ENCODE measurements around the gene MSLN.
A peak's percentile ranks its signal among the peaks of the same experiment; 100 is the strongest.
"Not testable (repeated sequence)": the region's sequence is repeated elsewhere in the genome, so short reads cannot be mapped to it uniquely, and the experiment has no call there.

Gene MSLN

DNA sequence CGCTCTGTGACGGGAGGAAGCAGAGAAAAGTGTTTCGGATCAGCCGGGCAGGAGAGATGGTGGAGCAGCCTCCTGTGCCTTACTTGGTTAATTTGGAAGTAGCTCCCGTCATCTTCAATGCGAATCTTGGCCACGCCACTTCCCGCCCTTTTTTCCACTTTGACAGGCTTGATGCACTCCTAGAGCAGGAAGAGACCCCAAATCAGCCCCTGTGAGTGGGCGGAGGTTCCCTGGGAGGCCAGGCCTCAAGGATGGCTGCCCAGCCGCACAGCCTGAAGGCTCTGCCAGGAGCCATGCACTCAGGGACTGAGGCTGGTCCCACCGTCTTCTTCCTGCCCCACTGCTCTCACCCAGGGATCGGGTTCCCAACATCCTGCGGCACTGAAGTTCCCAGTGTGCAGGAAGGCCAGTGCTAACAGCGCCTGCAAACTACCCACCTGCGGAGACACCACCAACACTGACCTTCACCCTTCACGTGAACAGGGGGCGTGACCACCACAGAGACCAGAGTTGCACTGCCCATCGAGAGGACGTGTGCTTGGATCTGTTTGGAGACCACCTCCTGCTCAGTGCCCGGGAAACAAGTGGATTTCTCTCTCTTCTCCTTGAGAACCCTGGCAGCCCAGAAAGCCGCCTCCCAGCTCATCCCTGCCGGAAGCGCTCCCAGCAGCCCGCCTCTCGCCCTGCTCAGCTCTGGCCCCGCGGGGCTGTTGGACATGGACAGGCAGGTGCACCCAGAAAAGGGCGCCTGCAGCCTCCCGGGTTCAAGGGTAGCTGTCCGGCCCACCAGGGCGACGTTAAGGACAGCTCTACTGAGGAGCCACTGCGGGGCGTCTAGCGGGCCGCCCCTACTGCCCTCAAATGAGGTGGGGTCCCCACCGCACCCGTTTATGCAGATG is 20.7 kb upstream of the MSLN start:
- peak overlapping the region; percentile 80 for H3K4me3 ChIP-seq (ENCODE audit: low read length)
- TF ChIP-seq, protein P1, sequence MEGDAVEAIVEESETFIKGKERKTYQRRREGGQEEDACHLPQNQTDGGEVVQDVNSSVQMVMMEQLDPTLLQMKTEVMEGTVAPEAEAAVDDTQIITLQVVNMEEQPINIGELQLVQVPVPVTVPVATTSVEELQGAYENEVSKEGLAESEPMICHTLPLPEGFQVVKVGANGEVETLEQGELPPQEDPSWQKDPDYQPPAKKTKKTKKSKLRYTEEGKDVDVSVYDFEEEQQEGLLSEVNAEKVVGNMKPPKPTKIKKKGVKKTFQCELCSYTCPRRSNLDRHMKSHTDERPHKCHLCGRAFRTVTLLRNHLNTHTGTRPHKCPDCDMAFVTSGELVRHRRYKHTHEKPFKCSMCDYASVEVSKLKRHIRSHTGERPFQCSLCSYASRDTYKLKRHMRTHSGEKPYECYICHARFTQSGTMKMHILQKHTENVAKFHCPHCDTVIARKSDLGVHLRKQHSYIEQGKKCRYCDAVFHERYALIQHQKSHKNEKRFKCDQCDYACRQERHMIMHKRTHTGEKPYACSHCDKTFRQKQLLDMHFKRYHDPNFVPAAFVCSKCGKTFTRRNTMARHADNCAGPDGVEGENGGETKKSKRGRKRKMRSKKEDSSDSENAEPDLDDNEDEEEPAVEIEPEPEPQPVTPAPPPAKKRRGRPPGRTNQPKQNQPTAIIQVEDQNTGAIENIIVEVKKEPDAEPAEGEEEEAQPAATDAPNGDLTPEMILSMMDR (conservative IDR thresholded peaks at IDR 0.05; ENCODE audit: low read depth, low read length), result no peak
- DNase-seq (ENCODE audit: low read depth), result no peak

DNA sequence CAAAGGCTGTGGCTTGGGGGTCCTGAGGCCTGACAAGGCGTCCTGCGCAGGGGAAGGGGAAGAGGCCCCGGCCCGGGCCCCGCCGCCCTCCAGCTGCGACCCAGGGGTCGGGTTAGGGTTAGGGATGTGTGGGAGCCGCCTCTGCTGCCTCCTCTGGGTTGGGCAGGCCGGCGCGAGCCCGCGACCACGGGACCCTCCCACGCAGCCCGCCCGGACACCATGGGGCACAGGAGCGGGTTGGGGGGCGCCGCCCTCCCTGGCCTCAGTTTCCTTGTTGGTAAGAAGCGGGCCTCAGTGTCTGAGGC is 20.1 kb upstream of the MSLN start:
- peak overlapping the region; percentile 80 for H3K4me3 ChIP-seq (ENCODE audit: low read length)
- no peak for DNase-seq (ENCODE audit: low read depth)
- TF ChIP-seq, protein P1 (conservative IDR thresholded peaks at IDR 0.05; ENCODE audit: low read depth, low read length), result no peak

DNA sequence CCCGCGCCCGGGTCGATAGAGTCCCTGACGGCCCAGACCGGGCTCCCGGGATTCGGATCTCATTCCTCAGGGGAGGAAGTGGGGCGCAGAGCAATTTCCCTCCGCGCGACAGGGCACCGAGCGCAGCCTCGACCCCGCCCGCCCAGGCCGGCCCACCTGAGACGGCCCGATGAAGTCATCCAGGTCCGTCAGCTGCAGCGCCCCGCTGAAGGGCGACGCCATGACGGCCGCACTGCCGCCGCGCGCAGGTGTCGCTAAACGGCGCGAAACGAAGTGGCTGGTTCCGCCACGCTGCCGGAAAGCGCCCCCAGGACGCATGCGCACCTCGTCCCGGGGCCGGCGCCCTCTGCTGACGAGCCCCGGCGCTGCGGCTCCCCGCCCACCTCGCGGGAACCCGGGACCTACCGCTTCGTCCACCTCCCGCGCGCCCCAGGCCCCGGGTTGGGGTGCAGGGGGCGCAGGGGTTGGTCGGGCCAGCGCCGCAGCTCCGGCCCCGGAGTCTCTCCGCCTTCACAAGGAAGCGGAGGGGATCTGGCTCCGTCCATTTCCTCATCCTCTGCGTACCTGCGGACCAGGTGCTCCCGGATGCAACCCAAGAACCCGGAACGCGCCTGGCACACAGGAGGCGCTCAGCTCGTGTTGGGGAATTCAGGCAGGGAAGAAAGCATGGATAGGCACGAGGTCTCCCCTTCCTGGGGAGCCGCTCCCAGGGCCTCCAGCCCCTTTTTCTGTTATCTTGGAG is 19.6 kb upstream of the MSLN start, which contains the start of gene CIAO3:
Gene CIAO3, minus strand, starts transcription at position 234 of the 742 bp plus-strand sequence. Its CDS starts 12 bp downstream, at position 222.
- H3K4me3 ChIP-seq (ENCODE audit: low read length), result peak within 1 kb of the TSS; percentile 80
- peak; percentile 60 for DNase-seq (ENCODE audit: low read depth)
- TF ChIP-seq, protein P1 (conservative IDR thresholded peaks at IDR 0.05; ENCODE audit: low read depth, low read length), result peak; percentile 65

DNA sequence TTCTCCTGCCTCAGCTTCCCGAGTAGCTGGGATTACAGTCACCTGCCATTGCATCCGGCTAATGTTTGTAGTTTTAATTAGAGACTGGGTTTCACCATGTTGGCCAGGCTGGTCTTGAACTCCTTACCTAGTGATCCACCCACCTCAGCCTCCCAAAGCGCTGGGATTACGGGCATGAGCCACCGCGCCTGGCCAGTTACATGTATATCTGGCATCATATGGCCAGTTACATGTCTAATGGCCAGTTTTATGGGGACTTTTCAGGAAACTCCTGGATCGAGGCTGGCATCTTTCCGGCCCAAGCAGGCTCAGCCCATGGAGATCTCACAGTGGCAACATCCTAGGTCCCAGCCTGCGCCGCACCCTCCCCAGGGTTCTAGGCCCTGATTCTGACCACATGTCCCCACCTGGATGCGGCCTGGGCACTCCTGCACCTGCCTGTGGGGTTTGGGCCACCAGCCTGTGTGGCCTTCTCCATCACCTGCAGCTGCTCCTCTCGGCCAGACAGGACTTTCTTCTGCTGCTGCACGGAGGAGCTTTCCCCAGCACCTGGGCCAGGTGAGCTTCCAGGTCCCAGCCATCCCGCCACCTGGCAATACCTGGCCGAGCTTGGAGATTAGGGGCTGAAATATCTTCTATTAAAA is 18.4 kb upstream of the MSLN start:
- no peak for DNase-seq (ENCODE audit: low read depth)
- TF ChIP-seq, protein P1 (conservative IDR thresholded peaks at IDR 0.05; ENCODE audit: low read depth, low read length), result no peak
- no peak overlapping the region for H3K4me3 ChIP-seq (ENCODE audit: low read length)

DNA sequence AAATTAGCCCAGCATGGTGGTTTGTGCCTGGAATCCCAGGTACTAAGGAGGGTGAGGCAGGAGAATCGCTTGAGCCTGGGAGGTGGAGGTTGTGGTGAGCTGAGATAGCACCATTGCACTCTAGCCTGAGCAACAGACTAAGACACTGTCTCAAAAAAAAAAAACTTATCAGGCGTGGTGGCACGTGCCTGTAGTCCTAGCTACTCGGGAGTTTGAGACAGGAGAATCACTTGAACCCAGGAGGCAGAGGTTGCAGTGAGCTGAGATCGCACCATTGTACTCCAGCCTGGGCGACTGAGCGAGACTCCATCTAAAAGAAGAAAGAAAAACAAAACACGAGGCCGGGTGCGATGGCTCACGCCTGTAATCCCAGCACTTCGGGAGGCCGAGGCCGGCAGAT is 17.6 kb upstream of the MSLN start:
- H3K4me3 ChIP-seq (ENCODE audit: low read length); DNase-seq (ENCODE audit: low read depth): not testable (repeated sequence)

DNA sequence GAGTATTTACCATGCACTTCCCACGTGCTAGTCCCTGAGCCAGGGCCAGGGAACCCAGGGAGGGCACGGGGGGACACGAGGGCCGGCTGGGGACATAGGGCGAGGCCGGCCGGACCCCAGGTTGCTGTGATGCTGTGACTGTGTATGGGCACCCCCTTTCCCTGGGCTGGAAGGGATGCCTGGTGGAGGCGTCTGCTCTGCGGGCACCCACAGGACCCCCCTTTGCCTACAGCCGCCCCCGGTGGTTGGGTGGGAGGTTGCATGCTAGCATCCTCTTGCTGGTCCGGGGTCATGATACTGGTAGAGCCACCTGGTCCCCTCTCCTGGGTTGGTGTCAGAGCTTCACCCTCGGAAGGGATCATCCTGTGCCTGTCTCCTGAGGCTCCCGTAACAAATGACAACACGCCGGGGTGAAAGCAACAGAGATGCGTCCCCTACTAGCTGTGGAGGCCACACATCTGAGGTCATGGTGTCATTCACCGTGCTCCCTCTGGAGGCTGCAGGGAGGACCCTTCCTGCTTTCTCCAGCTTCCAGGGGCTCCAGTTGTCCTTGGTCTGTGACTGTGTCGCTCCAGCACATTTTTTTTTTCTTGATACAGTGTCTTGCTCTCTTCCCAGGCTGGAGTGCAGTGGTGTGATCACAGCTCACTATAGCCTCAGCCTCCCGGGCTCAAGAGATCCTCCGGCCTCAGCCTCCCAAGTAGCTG is 16.6 kb upstream of the MSLN start:
- TF ChIP-seq, protein P1 (conservative IDR thresholded peaks at IDR 0.05; ENCODE audit: low read depth, low read length), result peak; percentile 8
- no peak overlapping the region for H3K4me3 ChIP-seq (ENCODE audit: low read length)
- DNase-seq (ENCODE audit: low read depth), result no peak

DNA sequence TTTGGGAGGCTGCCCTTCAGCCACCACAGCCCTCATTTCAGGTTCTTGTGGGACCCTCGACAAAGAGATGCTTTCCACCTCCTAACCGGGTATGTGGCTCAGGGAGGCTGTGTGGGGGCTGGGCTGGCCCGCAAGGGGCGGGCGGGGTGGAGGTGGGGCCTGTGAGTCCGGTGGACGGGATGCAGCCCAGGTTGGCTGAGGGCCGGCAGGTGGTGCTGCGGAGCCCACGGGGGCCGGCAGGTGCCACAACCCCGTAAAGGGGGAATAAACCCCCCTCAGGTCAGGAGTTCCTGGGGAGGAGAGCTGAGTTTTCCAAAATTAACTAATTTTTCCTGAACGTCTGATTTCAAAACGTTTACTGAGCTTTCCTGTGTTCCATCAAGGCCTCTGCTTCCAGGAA is 14.8 kb upstream of the MSLN start:
- DNase-seq (ENCODE audit: low read depth), result no peak
- no peak overlapping the region for H3K4me3 ChIP-seq (ENCODE audit: low read length)
- TF ChIP-seq, protein P1 (conservative IDR thresholded peaks at IDR 0.05; ENCODE audit: low read depth, low read length), result peak; percentile 67

All from retinal pigment epithelial cell (primary cell).